Astrocyte (in vitro differentiated cells and primary cell): ENCODE results near the gene TTLL8. TPM values are rescaled to one million over a fixed set of nuclear protein-coding genes. Genes with fewer than 3 reads are reported as not detected.

ENCODE experiments used
- DNase-seq: peaks from one replicate; pipeline ENCODE4 v3.0.0-alpha.2; 2010; ENCODE audit warnings: low read depth
- FAIRE-seq: peaks from 2 replicates; lab custom pipeline; 2011; peaks lifted over from hg19 to GRCh38; lab: Jason Lieb, UNC
- H2AFZ ChIP-seq: 2 replicates; pipeline ENCODE4 v1.6.0; 2012; ENCODE audit warnings: low read depth, low read length, inconsistent platforms
- H3K27ac ChIP-seq: 2 replicates; pipeline ENCODE4 v1.5.1; 2011; ENCODE audit warnings: low read depth, low read length, inconsistent platforms
- H3K27me3 ChIP-seq: 2 replicates; pipeline ENCODE4 v1.6.0; 2011; ENCODE audit warnings: low read length, inconsistent platforms; ENCODE audit not compliant: insufficient read depth
- H3K36me3 ChIP-seq: 2 replicates; pipeline ENCODE4 v1.5.1; 2011; ENCODE audit warnings: low read length, inconsistent platforms; ENCODE audit not compliant: insufficient read depth
- H3K4me1 ChIP-seq: 2 replicates; pipeline ENCODE4 v1.5.1; 2011; ENCODE audit warnings: low read length, inconsistent platforms; ENCODE audit not compliant: insufficient read depth
- H3K4me2 ChIP-seq: 2 replicates; pipeline ENCODE4 v1.6.0; 2012; ENCODE audit warnings: low read length, inconsistent platforms
- H3K4me3 ChIP-seq: 2 replicates; pipeline ENCODE4 v1.5.1; 2011; ENCODE audit warnings: low read depth, mild to moderate bottlenecking, low read length, inconsistent platforms; ENCODE audit not compliant: insufficient read depth
- H3K79me2 ChIP-seq: 2 replicates; pipeline ENCODE4 v1.6.0; 2012; ENCODE audit warnings: mild to moderate bottlenecking, low read length, inconsistent platforms; ENCODE audit not compliant: insufficient read depth
- H3K9ac ChIP-seq: 2 replicates; pipeline ENCODE4 v1.6.0; 2012; ENCODE audit warnings: mild to moderate bottlenecking, low read length, inconsistent platforms
- H3K9me3 ChIP-seq: 2 replicates; pipeline ENCODE4 v1.5.1; 2012; ENCODE audit warnings: low read depth, mild to moderate bottlenecking, low read length, inconsistent platforms; ENCODE audit not compliant: insufficient read depth
- H4K20me1 ChIP-seq: 2 replicates; pipeline ENCODE4 v1.6.0; 2012; ENCODE audit warnings: low read length, inconsistent platforms; ENCODE audit not compliant: insufficient read depth
- H3K27ac Mint-ChIP-seq: one replicate; pipeline ENCODE4 v1.8.0; 2021; ENCODE audit warnings: mild to moderate bottlenecking, mixed read lengths; ENCODE audit not compliant: unreplicated experiment
- H3K27me3 Mint-ChIP-seq: one replicate; pipeline ENCODE4 v1.8.0; 2021; ENCODE audit warnings: low read depth, mixed read lengths; ENCODE audit not compliant: unreplicated experiment
- H3K36me3 Mint-ChIP-seq: one replicate; pipeline ENCODE4 v1.8.0; 2021; ENCODE audit warnings: low read depth, mixed read lengths; ENCODE audit not compliant: unreplicated experiment
- H3K4me1 Mint-ChIP-seq: one replicate; pipeline ENCODE4 v1.8.0; 2021; ENCODE audit warnings: low read depth, mixed read lengths; ENCODE audit not compliant: unreplicated experiment
- H3K4me3 Mint-ChIP-seq: one replicate; pipeline ENCODE4 v1.8.0; 2021; ENCODE audit warnings: mild to moderate bottlenecking, moderate library complexity, mixed read lengths; ENCODE audit not compliant: unreplicated experiment
- H3K9me3 Mint-ChIP-seq: one replicate; pipeline ENCODE4 v1.8.0; 2021; ENCODE audit warnings: mild to moderate bottlenecking, mixed read lengths; ENCODE audit not compliant: unreplicated experiment
- CTCF ChIP-seq: IDR thresholded peaks from 2 replicates; pipeline ENCODE4 v1.5.1; 2011; ENCODE audit warnings: low read depth, mild to moderate bottlenecking, inconsistent platforms, low read length, moderate library complexity; ENCODE audit not compliant: insufficient read depth
- EZH2 ChIP-seq: IDR thresholded peaks from 2 replicates; pipeline ENCODE4 v1.6.1; 2012; ENCODE audit warnings: mild to moderate bottlenecking, low read length, inconsistent platforms; ENCODE audit not compliant: insufficient read depth
- total RNA-seq: library from RNA; stranded (reverse); gene quantifications from 2 replicates; pipeline ENCODE4 v1.2.1, GENCODE V29; 2021

TTLL8 gene
- total RNA-seq, 1 donor from 2014 or later = not detected

GRCh38 chr22:50009251-50009650 is 48.8 kb downstream of the TTLL8 start:
- H3K36me3 ChIP-seq = no peaks in the 10 kb centered on the region
- no peak overlapping the region for H3K27ac ChIP-seq
- Mint-ChIP-seq H3K4me1 (no peaks in the 10 kb centered on the region), H3K27ac (no peak overlapping the region), H3K27me3 (peaks cover 38% of the 10 kb centered on the region), H3K36me3 (no peaks in the 10 kb centered on the region), H3K9me3 (peaks cover 2% of the 10 kb centered on the region), H3K4me3 (no peak overlapping the region)
- peaks cover 40% of the 10 kb centered on the region for H3K27me3 ChIP-seq
- no peaks in the 10 kb centered on the region for H4K20me1 ChIP-seq
- no peaks in the 10 kb centered on the region for H3K9me3 ChIP-seq
- H3K9ac ChIP-seq = no peak overlapping the region
- no peak overlapping the region for H3K4me2 ChIP-seq
- no peaks in the 10 kb centered on the region for H3K79me2 ChIP-seq
- no peak for FAIRE-seq
- H3K4me3 ChIP-seq = no peak overlapping the region
- TF ChIP-seq EZH2 (no peak), CTCF (no peak)
- no peaks in the 10 kb centered on the region for H3K4me1 ChIP-seq
- no peak overlapping the region for H2AFZ ChIP-seq
- DNase-seq = no peak

- Histone ChIP-seq H3K36me3 (no peaks in the 10 kb centered on the region), H3K4me1 (no peaks in the 10 kb centered on the region), H3K9ac (no peak overlapping the region), H3K27ac (no peak overlapping the region), H4K20me1 (no peaks in the 10 kb centered on the region), H3K27me3 (peaks cover 35% of the 10 kb centered on the region), H2AFZ (no peak overlapping the region), H3K4me3 (no peak overlapping the region), H3K79me2 (no peaks in the 10 kb centered on the region), H3K4me2 (no peak overlapping the region), H3K9me3 (no peaks in the 10 kb centered on the region)
- Mint-ChIP-seq H3K9me3 (peaks cover 4% of the 10 kb centered on the region), H3K4me1 (no peaks in the 10 kb centered on the region), H3K27me3 (peaks cover 37% of the 10 kb centered on the region), H3K4me3 (no peak overlapping the region), H3K36me3 (no peaks in the 10 kb centered on the region), H3K27ac (no peak overlapping the region)
- TF ChIP-seq CTCF = no peak
- no peak for TF ChIP-seq EZH2
- FAIRE-seq = no peak
- DNase-seq = no peak
These were observed 49.7 kb downstream of the TTLL8 start for GRCh38 chr22:50008151-50009040.

- FAIRE-seq (no peak), DNase-seq (no peak)
- Histone ChIP-seq H3K4me2 (no peak overlapping the region), H3K9me3 (no peaks in the 10 kb centered on the region), H3K36me3 (no peaks in the 10 kb centered on the region), H3K79me2 (no peaks in the 10 kb centered on the region), H3K9ac (no peak overlapping the region), H3K4me3 (no peak overlapping the region), H3K27me3 (peaks cover 27% of the 10 kb centered on the region), H3K27ac (no peak overlapping the region), H3K4me1 (no peaks in the 10 kb centered on the region), H2AFZ (no peak overlapping the region), H4K20me1 (no peaks in the 10 kb centered on the region)
- Mint-ChIP-seq H3K27ac (no peak overlapping the region), H3K4me1 (peaks cover 4% of the 10 kb centered on the region), H3K4me3 (no peak overlapping the region), H3K27me3 (peaks cover 37% of the 10 kb centered on the region), H3K36me3 (peaks cover 2% of the 10 kb centered on the region), H3K9me3 (peaks cover 4% of the 10 kb centered on the region)
- no peak for TF ChIP-seq EZH2
- no peak for TF ChIP-seq CTCF
These were observed 51.0 kb downstream of the TTLL8 start for GRCh38 chr22:50007057-50007511.
